Endodermal cell (in vitro differentiated cells): Measurements from ENCODE around the gene PTPRR. TPM values are rescaled to one million over a fixed set of nuclear protein-coding genes. Genes with fewer than 3 reads are reported as not detected.

ENCODE experiments used
- DNase-seq: peaks from one replicate; pipeline ENCODE4 v3.0.0-alpha.2; 2017
- H3K27ac ChIP-seq: 2 replicates; pipeline ENCODE4 v1.5.1; 2013; ENCODE audit warnings: mild to moderate bottlenecking, low read depth, low read length, moderate library complexity
- H3K27me3 ChIP-seq: 2 replicates; pipeline ENCODE4 v1.6.1; 2013; ENCODE audit warnings: mild to moderate bottlenecking, low read length, moderate library complexity; ENCODE audit not compliant: insufficient read depth, control insufficient read depth, poor library complexity, severe bottlenecking
- H3K36me3 ChIP-seq: 2 replicates; pipeline ENCODE4 v1.7.0; 2013; ENCODE audit warnings: mild to moderate bottlenecking, low read length, moderate library complexity; ENCODE audit not compliant: control insufficient read depth, insufficient read depth
- H3K4me1 ChIP-seq: one replicate; pipeline ENCODE4 v1.7.0; 2013; ENCODE audit warnings: low read length; ENCODE audit not compliant: control insufficient read depth, insufficient read depth
- H3K4me3 ChIP-seq: 2 replicates; pipeline ENCODE4 v1.5.1; 2013; ENCODE audit warnings: mild to moderate bottlenecking, low read length, moderate library complexity
- H3K9ac ChIP-seq: 2 replicates; pipeline ENCODE4 v1.6.1; 2013; ENCODE audit warnings: mild to moderate bottlenecking, low read length, moderate library complexity; ENCODE audit not compliant: poor library complexity, severe bottlenecking; ENCODE audit errors: extremely low read depth
- H3K9me3 ChIP-seq: 2 replicates; pipeline ENCODE4 v1.6.1; 2013; ENCODE audit warnings: mild to moderate bottlenecking, low read length, moderate library complexity; ENCODE audit not compliant: control insufficient read depth
- H3K27ac Mint-ChIP-seq: 2 replicates; pipeline ENCODE4 v1.8.0; 2020; ENCODE audit warnings: mixed read lengths
- H3K27me3 Mint-ChIP-seq: 2 replicates; pipeline ENCODE4 v1.8.0; 2021; ENCODE audit warnings: mild to moderate bottlenecking, mixed read lengths; ENCODE audit not compliant: insufficient read depth
- H3K36me3 Mint-ChIP-seq: 2 replicates; pipeline ENCODE4 v1.8.0; 2020; ENCODE audit warnings: low read depth, mixed read lengths
- H3K4me1 Mint-ChIP-seq: 2 replicates; pipeline ENCODE4 v1.8.0; 2020; ENCODE audit warnings: mixed read lengths
- H3K4me3 Mint-ChIP-seq: 2 replicates; pipeline ENCODE4 v1.8.0; 2020; ENCODE audit warnings: mild to moderate bottlenecking, moderate library complexity, mixed read lengths
- H3K9me3 Mint-ChIP-seq: 2 replicates; pipeline ENCODE4 v1.8.0; 2020; ENCODE audit warnings: mild to moderate bottlenecking, mixed read lengths
- WGBS, 2 experiments: methylation state at CpG; one replicate each; pipeline versions ENCODE4 v1.1.5 to v1.1.7; 2013; ENCODE audit warnings: missing lambda C conversion rate in 2 of 2, mixed read lengths in 1 of 2; ENCODE audit not compliant: insufficient coverage in 1 of 2, insufficient read length in 1 of 2; 5-methylcytosine and 5-hydroxymethylcytosine counted together
- total RNA-seq, 2 donors: library from RNA; stranded (reverse); fragmentation: NEBNext Ultra II Directional in 1 of 2; extraction: Animal tissue kit (Norgen Biotek cat#: 25700) in 1 of 2; gene quantifications; 2 replicates in 1 of 2; 3 replicates in 1 of 2; pipeline ENCODE4 v1.2.1, GENCODE V29; 2021
- TF ChIP-seq, protein P1 (sequence below): fragments of 200-600 bp; sonication (generic); conservative IDR thresholded peaks from 2 replicates; pipeline ENCODE4 v1.5.0; 2021; ENCODE audit warnings: antibody characterized with exemption, mild to moderate bottlenecking

Gene PTPRR
- total RNA-seq, 2 donors from 2014 or later, result 0.27 to 0.40 TPM

- DNase-seq, result no peak
- no peaks in the 10 kb centered on the region for H3K4me1 ChIP-seq
- Mint-ChIP-seq H3K27me3 (no peaks in the 10 kb centered on the region), H3K27ac (no peak overlapping the region), H3K4me3 (no peak overlapping the region), H3K36me3 (no peaks in the 10 kb centered on the region), H3K4me1 (peaks cover 12% of the 10 kb centered on the region), H3K9me3 (no peaks in the 10 kb centered on the region)
- no peaks in the 10 kb centered on the region for H3K9me3 ChIP-seq
- H3K27ac ChIP-seq, result no peak overlapping the region
- TF ChIP-seq, protein P1, sequence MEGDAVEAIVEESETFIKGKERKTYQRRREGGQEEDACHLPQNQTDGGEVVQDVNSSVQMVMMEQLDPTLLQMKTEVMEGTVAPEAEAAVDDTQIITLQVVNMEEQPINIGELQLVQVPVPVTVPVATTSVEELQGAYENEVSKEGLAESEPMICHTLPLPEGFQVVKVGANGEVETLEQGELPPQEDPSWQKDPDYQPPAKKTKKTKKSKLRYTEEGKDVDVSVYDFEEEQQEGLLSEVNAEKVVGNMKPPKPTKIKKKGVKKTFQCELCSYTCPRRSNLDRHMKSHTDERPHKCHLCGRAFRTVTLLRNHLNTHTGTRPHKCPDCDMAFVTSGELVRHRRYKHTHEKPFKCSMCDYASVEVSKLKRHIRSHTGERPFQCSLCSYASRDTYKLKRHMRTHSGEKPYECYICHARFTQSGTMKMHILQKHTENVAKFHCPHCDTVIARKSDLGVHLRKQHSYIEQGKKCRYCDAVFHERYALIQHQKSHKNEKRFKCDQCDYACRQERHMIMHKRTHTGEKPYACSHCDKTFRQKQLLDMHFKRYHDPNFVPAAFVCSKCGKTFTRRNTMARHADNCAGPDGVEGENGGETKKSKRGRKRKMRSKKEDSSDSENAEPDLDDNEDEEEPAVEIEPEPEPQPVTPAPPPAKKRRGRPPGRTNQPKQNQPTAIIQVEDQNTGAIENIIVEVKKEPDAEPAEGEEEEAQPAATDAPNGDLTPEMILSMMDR, result no peak
- H3K4me3 ChIP-seq, result no peak overlapping the region
- H3K9ac ChIP-seq, result no peak overlapping the region
- H3K36me3 ChIP-seq, result no peaks in the 10 kb centered on the region
- no peaks in the 10 kb centered on the region for H3K27me3 ChIP-seq
- WGBS, 2 experiments, result 86 to 88% methylated on average over 4 to 5 of the region's 5 CpGs
These were observed 229.4 kb downstream of the PTPRR start for GRCh38 chr12:70691018-70691672.

DNA sequence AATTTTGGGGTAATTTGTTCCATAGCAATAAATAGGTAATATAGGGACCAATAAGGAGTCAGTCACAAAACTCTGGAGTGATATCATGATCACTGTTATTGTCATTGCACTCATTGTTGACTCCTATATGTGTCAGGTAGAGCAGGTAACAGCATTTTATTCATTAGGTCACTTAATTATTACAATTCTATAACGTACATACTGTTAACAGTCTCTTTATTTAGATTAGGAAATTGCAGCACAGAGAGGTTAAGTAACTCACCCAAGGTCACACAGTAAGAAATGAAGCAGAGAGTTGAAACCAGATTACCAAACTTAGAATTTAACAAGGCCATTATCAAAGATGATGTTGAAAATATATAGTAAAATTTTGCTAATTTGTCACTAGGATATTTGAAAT is 233.6 kb downstream of the PTPRR start:
- H3K9me3 Mint-ChIP-seq, result no peaks in the 10 kb centered on the region

DNA sequence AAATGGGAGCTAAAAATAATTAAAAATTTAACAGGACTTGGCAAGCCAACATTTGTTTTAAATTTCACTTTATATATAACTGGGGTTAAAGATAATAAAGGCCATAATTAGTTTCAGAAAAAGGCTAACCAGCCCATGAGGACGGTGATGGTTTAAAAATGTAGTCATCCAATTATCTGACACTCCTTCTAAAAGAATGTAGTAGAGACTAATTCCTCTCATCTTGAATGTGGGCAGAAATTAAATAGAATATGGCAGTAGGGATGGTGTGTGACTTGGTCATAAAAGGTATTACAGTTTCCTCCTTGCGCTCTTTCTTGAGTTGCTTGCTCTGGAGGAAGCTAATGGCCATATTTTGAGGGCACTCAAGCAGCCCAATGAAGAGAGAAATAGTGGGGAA is 234.2 kb downstream of the PTPRR start:
- Histone ChIP-seq H3K9me3 (no peaks in the 10 kb centered on the region), H3K27ac (no peak overlapping the region), H3K9ac (no peak overlapping the region), H3K36me3 (no peaks in the 10 kb centered on the region), H3K4me3 (no peak overlapping the region), H3K27me3 (no peaks in the 10 kb centered on the region), H3K4me1 (no peaks in the 10 kb centered on the region)
- no peaks in the 10 kb centered on the region for H3K36me3 Mint-ChIP-seq
- H3K9me3 Mint-ChIP-seq, result no peaks in the 10 kb centered on the region
- peaks cover 12% of the 10 kb centered on the region for H3K4me1 Mint-ChIP-seq
- no peak for DNase-seq
- no peak overlapping the region for H3K27ac Mint-ChIP-seq
- 93 to 100% methylated on average over 2 of the region's 2 CpGs for WGBS, 2 experiments
- TF ChIP-seq, protein P1, result no peak
- no peak overlapping the region for H3K4me3 Mint-ChIP-seq
- no peaks in the 10 kb centered on the region for H3K27me3 Mint-ChIP-seq

More for the DNA sequence above, 233.6 kb downstream of the PTPRR start:
- H3K9me3 ChIP-seq, result no peaks in the 10 kb centered on the region
- 86% methylated on average over 1 of the region's 1 CpG; no CpG with 5 or more reads in 1 of the 2 experiments for WGBS, 2 experiments
- H3K27ac Mint-ChIP-seq, result no peak overlapping the region
- H3K36me3 Mint-ChIP-seq, result no peaks in the 10 kb centered on the region
- no peaks in the 10 kb centered on the region for H3K36me3 ChIP-seq
- H3K4me1 ChIP-seq, result no peaks in the 10 kb centered on the region
- no peaks in the 10 kb centered on the region for H3K27me3 ChIP-seq
- H3K27ac ChIP-seq, result no peak overlapping the region
- H3K9ac ChIP-seq, result no peak overlapping the region
- no peak overlapping the region for H3K4me3 Mint-ChIP-seq
- no peak for DNase-seq
- H3K4me3 ChIP-seq, result no peak overlapping the region
- no peaks in the 10 kb centered on the region for H3K27me3 Mint-ChIP-seq
- TF ChIP-seq, protein P1, result no peak
- H3K4me1 Mint-ChIP-seq, result peaks cover 12% of the 10 kb centered on the region
